ENCODE results near the gene SLC6A13. TPM values are rescaled to one million over a fixed set of nuclear protein-coding genes. Genes with fewer than 3 reads are reported as not detected.

The SLC6A13 gene
- total and polyA plus RNA-seq, 10 of the 15 experiments (the other 5 are each of a cell fraction or from before 2014, with no cell fraction given) = 0.18 to 1.2 (median 0.20) TPM; not detected in 3

DNA sequence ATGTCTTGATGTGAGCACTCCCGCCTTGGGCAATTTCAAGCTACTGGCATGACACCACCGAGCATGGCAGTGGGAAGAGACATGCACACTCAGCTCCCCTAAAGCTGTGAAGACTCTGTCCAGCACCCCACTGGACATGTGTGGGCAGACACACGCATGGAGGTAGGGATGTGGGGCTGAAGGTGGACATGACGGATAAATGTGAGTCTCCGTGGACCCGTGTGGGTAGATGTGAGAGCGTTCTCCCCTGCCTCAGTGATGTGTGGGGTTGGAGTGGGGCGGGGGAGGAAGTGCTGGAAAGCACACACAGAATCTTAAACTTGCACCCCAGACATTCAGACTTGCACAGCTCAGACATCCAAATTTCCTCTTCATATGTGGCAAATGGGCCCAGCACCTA is 61.3 kb downstream of the SLC6A13 start:
- ATAC-seq = no peak
- CTCF ChIA-PET = no interaction called here
- no TSS peak for BruUV-seq (replicated peaks)

More for the DNA sequence above, 61.3 kb downstream of the SLC6A13 start:
- Histone ChIP-seq H3K4me1 (ENCODE audit: control insufficient read depth, insufficient read depth, low read length) (no peaks in the 10 kb centered on the region), H3K27ac (ENCODE audit: control insufficient read depth, insufficient read depth) (no peak overlapping the region), H3K9me3 (replicated peaks; ENCODE audit: control insufficient read depth, insufficient read depth, low read length) (no peaks in the 10 kb centered on the region), H3K9ac (ENCODE audit: control insufficient read depth, insufficient read depth, low read length) (no peak overlapping the region), H3K36me3 (ENCODE audit: control insufficient read depth in 2 of 2, insufficient read depth in 2 of 2, low read length in 1 of 2) (no peaks in the 10 kb centered on the region), H3K79me2 (ENCODE audit: control insufficient read depth, insufficient read depth, low read length) (no peaks in the 10 kb centered on the region), H3K27me3 (replicated peaks in 1 of 2; ENCODE audit: control insufficient read depth in 2 of 2, insufficient read depth in 2 of 2, low read length in 1 of 2) (peaks cover 0 to 9% of the 10 kb centered on the region in 2 experiments; a peak in 2 of 4 replicates), H3K4me3 (no peak overlapping the region), H3K4me2 (ENCODE audit: control insufficient read depth, insufficient read depth) (no peak overlapping the region), H4K20me1 (ENCODE audit: control insufficient read depth, insufficient read depth) (no peaks in the 10 kb centered on the region), H2AFZ (ENCODE audit: control insufficient read depth, low read depth, low read length) (no peak overlapping the region)
- no peak for FAIRE-seq
- TF ChIP-seq CHD2 (IDR thresholded peaks at IDR 0.05; ENCODE audit: borderline replicate concordance, low read depth, low read length) (no peak), RFX5 (IDR thresholded peaks at IDR 0.05; ENCODE audit: low read depth, low read length) (no peak), SRF (IDR thresholded peaks at IDR 0.05; ENCODE audit: low read depth in 2 of 2, low read length in 2 of 2) (no peak), ASH2L (IDR thresholded peaks at IDR 0.05; ENCODE audit: borderline replicate concordance, low read depth) (no peak), RUNX3 (IDR thresholded peaks at IDR 0.05; ENCODE audit: low read length) (no peak), NR2F1 (conservative IDR thresholded peaks at IDR 0.05) (no peak), EGR1 (IDR thresholded peaks at IDR 0.05; ENCODE audit: borderline replicate concordance in 1 of 2, low read depth in 2 of 2, low read length in 2 of 2) (no peak), TAF1 (IDR thresholded peaks at IDR 0.05; ENCODE audit: borderline replicate concordance, low read depth, low read length) (no peak), POLR2AphosphoS5 (IDR thresholded peaks at IDR 0.05; ENCODE audit: low read length) (no peak), CHD1 (IDR thresholded peaks at IDR 0.05; ENCODE audit: low read depth, low read length) (no peak)
- TF ChIP-seq, protein P1, sequence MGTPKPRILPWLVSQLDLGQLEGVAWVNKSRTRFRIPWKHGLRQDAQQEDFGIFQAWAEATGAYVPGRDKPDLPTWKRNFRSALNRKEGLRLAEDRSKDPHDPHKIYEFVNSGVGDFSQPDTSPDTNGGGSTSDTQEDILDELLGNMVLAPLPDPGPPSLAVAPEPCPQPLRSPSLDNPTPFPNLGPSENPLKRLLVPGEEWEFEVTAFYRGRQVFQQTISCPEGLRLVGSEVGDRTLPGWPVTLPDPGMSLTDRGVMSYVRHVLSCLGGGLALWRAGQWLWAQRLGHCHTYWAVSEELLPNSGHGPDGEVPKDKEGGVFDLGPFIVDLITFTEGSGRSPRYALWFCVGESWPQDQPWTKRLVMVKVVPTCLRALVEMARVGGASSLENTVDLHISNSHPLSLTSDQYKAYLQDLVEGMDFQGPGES (IDR thresholded peaks at IDR 0.05) = no peak
- TF ChIP-seq, protein P2, sequence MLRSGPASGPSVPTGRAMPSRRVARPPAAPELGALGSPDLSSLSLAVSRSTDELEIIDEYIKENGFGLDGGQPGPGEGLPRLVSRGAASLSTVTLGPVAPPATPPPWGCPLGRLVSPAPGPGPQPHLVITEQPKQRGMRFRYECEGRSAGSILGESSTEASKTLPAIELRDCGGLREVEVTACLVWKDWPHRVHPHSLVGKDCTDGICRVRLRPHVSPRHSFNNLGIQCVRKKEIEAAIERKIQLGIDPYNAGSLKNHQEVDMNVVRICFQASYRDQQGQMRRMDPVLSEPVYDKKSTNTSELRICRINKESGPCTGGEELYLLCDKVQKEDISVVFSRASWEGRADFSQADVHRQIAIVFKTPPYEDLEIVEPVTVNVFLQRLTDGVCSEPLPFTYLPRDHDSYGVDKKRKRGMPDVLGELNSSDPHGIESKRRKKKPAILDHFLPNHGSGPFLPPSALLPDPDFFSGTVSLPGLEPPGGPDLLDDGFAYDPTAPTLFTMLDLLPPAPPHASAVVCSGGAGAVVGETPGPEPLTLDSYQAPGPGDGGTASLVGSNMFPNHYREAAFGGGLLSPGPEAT (IDR thresholded peaks at IDR 0.05; ENCODE audit: low read depth) = no peak
- TF ChIP-seq, protein P3, sequence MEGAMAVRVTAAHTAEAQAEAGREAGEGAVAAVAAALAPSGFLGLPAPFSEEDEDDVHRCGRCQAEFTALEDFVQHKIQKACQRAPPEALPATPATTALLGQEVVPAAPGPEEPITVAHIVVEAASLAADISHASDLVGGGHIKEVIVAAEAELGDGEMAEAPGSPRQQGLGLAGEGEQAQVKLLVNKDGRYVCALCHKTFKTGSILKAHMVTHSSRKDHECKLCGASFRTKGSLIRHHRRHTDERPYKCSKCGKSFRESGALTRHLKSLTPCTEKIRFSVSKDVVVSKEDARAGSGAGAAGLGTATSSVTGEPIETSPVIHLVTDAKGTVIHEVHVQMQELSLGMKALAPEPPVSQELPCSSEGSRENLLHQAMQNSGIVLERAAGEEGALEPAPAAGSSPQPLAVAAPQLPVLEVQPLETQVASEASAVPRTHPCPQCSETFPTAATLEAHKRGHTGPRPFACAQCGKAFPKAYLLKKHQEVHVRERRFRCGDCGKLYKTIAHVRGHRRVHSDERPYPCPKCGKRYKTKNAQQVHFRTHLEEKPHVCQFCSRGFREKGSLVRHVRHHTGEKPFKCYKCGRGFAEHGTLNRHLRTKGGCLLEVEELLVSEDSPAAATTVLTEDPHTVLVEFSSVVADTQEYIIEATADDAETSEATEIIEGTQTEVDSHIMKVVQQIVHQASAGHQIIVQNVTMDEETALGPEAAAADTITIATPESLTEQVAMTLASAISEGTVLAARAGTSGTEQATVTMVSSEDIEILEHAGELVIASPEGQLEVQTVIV (IDR thresholded peaks at IDR 0.05; ENCODE audit: borderline replicate concordance, partially characterized antibody) = no peak
- ChIA-PET POLR2A (no interaction called here), SMC1A (ENCODE audit: uncharacterized antibody, unreplicated experiment) (no interaction called here), RAD21 (ENCODE audit: unreplicated experiment) (no interaction called here)
- no peak for DNase-seq (ENCODE audit: low read depth, low spot score)
- intact Hi-C loops (cut with micrococcal nuclease; ENCODE audit: unreplicated experiment) (no loop called here), in situ Hi-C loops (cut with MboI) (no loop called here)
- WGBS (ENCODE audit: insufficient coverage, insufficient replicate concordance, low lambda C conversion rate, missing lambda C conversion rate) = 32% methylated on average over 8 of the region's 8 CpGs
